GM19238 (cell line): ENCODE results near the gene HHATL.

Experiments
- DNase-seq: peaks from one replicate; pipeline ENCODE4 v3.0.0; 2011; ENCODE audit warnings: low spot score; ENCODE audit not compliant: insufficient read length

HHATL gene

GRCh38 chr3:42685363-42685881, 17.2 kb downstream of the HHATL start, which contains the start of gene KLHL40:
TSS of gene KLHL40 (plus strand) at chr3:42685537. CDS start at chr3:42685619, 82 bp downstream.
- DNase-seq = no peak

GRCh38 chr3:42684632-42685362, 17.8 kb downstream of the HHATL start:
- DNase-seq = no peak

DNA sequence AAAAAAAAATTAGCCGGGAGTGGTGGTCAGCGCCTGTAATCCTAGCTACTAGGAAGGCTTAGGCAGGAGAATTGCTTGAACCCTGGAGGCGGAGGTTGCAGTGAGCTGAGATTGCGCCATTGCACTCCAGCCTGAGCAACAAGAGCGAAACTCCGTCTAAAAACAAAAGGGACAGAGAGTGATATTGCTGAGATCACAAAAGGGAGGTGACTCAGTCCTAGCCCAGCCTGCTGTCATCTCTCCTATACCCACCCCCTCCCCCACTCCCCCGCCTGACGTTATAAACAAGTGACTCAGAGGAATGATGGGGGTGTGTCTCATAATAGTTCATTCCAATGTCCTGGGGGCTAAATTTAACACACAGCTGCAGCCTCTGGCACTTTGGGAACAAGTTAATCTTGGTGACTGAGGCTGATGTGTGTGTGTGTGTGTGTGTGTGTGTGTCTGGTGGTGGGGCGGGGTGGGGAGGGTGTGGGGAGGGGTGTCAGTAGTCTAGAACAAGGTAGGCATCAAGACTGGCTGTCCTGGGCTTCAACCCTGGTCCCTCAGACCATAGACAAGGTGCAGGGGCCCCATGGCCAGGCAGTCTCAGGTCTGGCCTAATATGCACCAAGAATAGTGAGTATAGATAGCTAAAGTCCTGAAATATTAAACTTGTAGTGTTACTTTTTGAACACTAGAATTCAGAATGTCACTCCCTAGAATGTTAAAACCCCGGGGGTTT, 18.6 kb downstream of the HHATL start:
- no peak for DNase-seq

- no peak for DNase-seq
These were observed 20.1 kb downstream of the HHATL start for GRCh38 chr3:42682301-42683070.

- DNase-seq = no peak
These were observed 21.1 kb downstream of the HHATL start for GRCh38 chr3:42681361-42682038.

DNA sequence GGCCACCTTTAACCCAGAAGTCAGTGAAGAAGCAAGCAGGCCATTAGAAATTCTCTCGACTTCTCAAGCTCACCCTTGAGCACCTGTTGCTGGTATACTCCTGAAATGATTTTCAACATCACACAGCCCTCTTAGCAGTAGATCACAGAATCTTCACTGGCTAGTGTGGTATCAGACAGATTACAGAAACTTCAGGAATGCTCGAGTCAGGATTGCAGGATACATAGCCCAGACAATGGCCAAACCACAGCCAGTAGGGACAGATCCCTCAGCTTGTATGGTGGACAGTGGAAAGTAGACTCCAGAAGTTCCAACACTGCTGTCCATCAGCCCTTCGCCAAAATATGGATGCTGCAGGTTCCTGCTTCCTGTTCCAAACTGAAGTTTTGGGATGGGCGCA, 21.8 kb downstream of the HHATL start:
- DNase-seq = no peak

- no peak for DNase-seq
These were observed 22.3 kb downstream of the HHATL start for GRCh38 chr3:42680271-42680670.

DNA sequence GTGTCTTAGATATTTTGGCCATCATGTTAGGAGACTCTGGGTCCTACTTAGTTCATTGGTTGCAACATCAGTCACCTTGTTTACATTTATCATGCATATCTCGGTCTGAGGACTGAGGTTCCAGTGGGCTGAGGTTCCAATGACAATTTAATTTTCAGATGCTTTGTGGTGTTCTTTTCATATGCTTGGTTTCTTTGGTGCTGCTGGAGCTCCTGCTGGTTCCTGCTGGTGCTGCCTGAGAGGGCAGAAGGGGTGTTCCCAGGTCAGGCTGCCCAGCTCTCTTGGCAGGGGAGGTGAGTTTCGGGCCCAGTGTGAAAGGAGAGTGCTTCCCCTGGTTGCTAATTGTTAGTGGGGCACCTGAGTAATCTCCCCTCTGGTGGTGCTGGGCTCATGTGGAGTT, 24.2 kb downstream of the HHATL start:
- no peak for DNase-seq

GRCh38 chr3:42675909-42676308, 26.7 kb downstream of the HHATL start:
- no peak for DNase-seq

DNA sequence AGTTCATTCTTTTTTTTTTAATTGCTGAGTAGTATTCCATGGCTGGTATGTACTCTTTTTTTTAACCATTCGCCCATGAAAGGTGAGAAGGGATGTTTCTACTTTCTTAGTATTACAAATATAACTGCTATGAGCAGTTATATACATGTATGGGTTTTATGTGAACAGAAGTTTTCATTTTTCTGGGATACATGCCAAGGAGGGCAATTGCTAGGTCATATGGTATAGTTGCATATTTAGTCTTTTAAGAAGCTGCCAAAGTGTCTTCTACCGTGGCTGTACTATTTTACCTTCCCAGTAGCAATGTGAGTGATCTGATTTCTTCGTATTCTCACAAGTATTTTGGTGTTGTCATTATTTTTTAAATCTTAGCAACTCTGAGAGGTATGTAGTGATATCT, 28.5 kb downstream of the HHATL start:
- DNase-seq = no peak

DNA sequence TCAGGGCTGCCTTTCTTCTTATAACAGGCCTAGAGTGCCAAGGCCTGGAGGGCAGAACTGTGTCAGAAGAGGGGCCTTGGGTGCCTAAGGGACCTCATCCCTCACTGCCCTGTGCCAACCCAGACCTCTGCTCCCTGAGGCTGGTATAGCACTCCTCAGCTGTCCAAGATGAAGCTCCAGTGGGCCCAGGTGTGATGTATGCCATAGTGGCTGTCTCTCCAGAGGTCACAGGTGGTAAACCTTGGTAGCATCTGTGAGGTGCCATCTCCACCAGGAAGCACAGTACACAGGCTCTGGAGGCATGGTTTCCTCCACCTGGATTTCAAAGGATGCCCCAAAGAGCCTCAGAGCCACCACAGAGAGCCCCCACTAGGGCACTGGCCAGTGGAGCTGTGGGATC, 29.5 kb downstream of the HHATL start:
- DNase-seq = no peak

GRCh38 chr3:42672515-42672914, 30.1 kb downstream of the HHATL start:
- DNase-seq = no peak

DNA sequence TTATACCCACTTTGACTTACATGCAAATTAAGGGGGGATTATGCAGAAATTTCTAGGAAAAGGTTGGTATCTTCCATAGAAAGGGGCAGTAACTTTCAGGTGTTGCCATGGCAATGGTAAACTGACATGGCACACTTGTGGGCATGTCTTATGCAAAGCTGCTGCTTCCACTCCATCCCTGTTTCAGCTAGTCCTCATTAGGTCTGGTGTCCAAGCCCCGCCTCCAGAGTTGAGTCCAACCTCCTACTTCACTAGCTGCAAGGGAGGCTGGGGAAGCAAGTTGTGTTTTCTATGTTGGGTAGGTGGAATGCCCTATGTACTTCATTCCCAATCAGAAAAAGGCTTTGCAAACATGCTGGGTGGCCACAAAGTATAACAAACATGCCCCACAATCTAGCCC, 31.9 kb downstream of the HHATL start:
- no peak for DNase-seq

DNA sequence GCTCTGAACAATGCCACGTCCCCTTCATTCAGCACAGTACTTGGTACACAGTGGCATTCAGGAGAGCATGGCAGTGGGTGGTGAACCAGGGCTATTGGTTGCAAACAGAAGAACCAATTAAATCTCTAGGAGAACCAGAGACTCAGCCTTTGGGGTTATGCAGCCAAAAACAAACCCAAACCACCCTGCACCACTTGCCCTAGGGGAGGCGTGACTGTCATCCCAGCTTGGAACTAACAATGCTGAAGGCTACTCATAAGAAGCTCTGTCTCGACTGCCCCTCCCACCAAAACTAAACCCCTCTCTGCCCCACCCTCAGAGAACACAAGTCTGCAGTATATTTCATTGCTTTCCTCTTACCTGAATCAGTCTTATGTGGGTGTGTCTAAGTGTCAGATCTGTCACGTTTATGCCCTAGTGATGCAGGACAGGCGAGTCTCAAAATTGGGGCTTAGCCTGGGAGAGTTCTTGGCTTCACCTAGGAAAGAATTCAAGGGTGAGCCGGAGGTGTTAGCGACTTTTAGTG, 32.5 kb downstream of the HHATL start:
- DNase-seq = no peak

DNA sequence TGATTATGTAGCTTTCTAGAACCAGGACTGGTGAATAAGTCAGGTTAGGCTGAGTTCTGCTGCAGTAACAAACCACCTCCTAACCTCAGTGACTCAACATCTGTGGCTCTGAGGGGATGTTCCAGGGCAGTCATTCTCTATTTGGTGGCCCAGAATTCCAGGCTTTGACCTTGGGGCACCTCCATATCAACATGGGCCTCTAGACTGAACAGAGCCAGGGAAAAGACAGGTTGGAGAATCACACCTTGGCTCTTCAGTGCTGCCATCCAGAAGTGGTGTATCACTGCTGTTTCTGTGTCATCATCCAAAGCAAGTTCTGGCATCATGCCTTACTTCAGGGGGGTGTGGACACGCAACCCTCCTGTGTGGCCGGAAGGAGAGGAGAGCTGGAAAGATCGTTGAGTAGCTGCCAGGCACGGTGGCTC, 33.8 kb downstream of the HHATL start:
- DNase-seq = no peak

DNA sequence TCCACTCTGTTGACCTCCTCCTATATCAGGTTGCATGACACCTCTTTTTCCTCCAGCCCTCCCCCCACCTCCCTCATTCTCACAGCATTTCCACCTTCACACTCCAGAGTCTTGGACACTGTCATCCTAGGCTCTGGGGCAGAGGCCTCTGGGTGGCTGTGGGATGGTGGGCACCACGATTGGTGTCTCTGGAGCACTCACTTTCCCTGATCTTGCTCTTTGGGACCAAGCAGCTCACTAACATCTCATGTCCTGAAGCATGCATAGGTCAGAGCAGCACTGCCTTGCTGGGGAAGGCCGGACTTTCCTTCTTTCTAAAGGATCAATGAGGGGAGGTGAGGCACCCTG, 34.2 kb downstream of the HHATL start:
- DNase-seq = no peak

GRCh38 chr3:42667523-42668412, 34.8 kb downstream of the HHATL start:
- DNase-seq = no peak

DNA sequence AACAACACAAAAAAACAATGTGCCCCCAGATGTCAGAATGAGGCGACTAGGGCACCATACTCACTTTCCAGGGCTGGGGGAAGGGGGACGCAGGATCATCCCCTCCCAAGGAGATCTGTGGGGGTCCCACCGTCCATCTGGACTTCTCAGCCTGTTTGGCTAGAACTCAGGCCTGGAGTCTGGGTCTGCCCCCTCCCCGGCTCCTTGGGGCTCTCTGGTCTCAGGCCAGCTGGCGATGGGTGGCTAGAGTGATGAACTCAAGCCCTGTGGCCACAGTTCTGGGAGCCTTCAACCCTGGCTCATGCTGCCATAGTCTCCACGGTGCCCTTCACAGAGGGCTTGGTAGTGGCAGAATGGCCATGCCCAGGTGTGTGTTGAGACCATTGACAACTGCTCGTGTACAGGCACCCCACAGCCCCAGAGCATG, 35.5 kb downstream of the HHATL start:
- DNase-seq = no peak

- no peak for DNase-seq
These were observed 36.0 kb downstream of the HHATL start for GRCh38 chr3:42666577-42666998.

- DNase-seq = no peak
These were observed 36.6 kb downstream of the HHATL start for GRCh38 chr3:42666022-42666421.
